ENCODE results near the gene TMEM134. TPM values are rescaled to one million over a fixed set of nuclear protein-coding genes. Genes with fewer than 3 reads are reported as not detected.

Gene TMEM134
- total and polyA plus RNA-seq, 9 of the 15 experiments (the other 6 are each of a cell fraction or from before 2014, with no cell fraction given): 0.63 to 48.4 (median 10.7) TPM

DNA sequence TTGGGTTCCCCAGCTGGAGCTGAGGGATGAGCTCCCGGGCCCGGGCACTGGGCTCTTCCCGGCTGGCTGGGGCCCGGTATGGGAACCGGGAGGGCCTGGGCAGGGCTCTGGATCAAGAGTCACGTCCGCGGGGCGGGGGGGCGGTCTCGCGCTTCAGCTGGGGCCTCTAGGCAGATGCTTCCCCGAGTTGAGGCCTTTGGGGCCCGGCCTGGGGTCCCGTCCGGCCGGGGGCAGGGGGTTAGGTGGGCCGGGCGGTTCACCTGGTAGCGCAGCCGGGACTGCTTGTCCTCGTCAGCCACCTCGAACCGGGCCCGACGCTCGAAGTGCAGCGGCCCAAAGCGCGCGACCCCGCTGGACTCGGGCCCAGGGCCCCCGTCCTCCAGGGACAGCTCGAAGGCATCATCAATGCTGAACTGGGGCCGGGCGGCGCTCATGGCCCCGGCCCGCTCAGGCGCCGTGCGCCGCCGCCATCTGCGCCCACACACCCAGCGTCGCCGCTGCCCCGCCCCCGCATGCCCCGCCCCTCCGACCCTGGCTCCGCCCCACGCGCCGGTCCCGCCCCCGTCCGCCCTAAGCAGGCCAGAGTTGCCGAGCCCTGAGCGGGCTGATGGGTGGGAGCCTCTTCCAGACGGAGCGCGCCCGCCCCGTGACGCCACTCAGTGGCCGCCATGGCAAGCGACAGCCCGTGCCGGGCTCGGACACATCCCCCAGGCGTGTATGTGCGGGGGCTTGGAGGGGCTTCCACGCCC lies at the start of gene TMEM134 (continued):
- TF ChIP-seq GATAD2B (IDR thresholded peaks at IDR 0.05; ENCODE audit: borderline replicate concordance) (no peak; the same call in 1 of the 2 replicates), BHLHE40 (IDR thresholded peaks at IDR 0.05; ENCODE audit: low read length) (peak; percentile 87), SP2 (IDR thresholded peaks at IDR 0.05; ENCODE audit: extremely low read depth, low read depth, low read length, poor library complexity, severe bottlenecking) (no peak), SRSF9 (IDR thresholded peaks at IDR 0.05; ENCODE audit: borderline replicate concordance, low read depth, low read length) (no peak), SPI1 (IDR thresholded peaks at IDR 0.05; ENCODE audit: borderline replicate concordance, low read depth, low read length) (no peak), SAFB (IDR thresholded peaks at IDR 0.05; ENCODE audit: borderline replicate concordance, low read depth, low read length) (no peak), ZNF780A (CRISPR knock-in tag; IDR thresholded peaks at IDR 0.05) (0 out of 2 replicates have a peak, but pooled peaks have one; percentile 17), MYBL2 (IDR thresholded peaks at IDR 0.05; ENCODE audit: low read depth) (no peak), MYBL2 (CRISPR knock-in tag; IDR thresholded peaks at IDR 0.05; ENCODE audit: borderline replicate concordance) (no peak), ZBED1 (IDR thresholded peaks at IDR 0.05) (0 out of 2 replicates have a peak, but pooled peaks have one; percentile 37), L3MBTL2 (IDR thresholded peaks at IDR 0.05) (peak; percentile 51; the same call in 1 of the 2 replicates), ZNF668 (CRISPR knock-in tag; IDR thresholded peaks at IDR 0.05) (no peak), ARID4B (CRISPR knock-in tag; IDR thresholded peaks at IDR 0.05) (peak; percentile 90), HES1 (IDR thresholded peaks at IDR 0.05; ENCODE audit: low read depth) (no peak), SMAD4 (CRISPR knock-in tag; conservative IDR thresholded peaks at IDR 0.05) (peak; percentile 82), RUNX1 (IDR thresholded peaks at IDR 0.05; ENCODE audit: low read depth) (no peak), RHOXF2B (CRISPR knock-in tag; conservative IDR thresholded peaks at IDR 0.05) (no peak), TAF7 (tag; IDR thresholded peaks at IDR 0.05) (0 out of 2 replicates have a peak, but pooled peaks have one; percentile 59), TEAD4 (IDR thresholded peaks at IDR 0.05; ENCODE audit: low read length) (0 out of 2 replicates have a peak, but pooled peaks have one; percentile 7), TEAD4 (CRISPR knock-in tag; IDR thresholded peaks at IDR 0.05; ENCODE audit: borderline replicate concordance) (no peak), ARID2 (IDR thresholded peaks at IDR 0.05) (no peak), MECOM (CRISPR knock-in tag; IDR thresholded peaks at IDR 0.05) (no peak), ETV1 (tag; conservative IDR thresholded peaks at IDR 0.05; ENCODE audit: low read depth) (no peak), LARP7 (IDR thresholded peaks at IDR 0.05) (no peak), ZNF384 (IDR thresholded peaks at IDR 0.05; ENCODE audit: low read depth, low read length) (peak; percentile 27; the same call in 1 of the 2 replicates), ZFPM2 (CRISPR knock-in tag; IDR thresholded peaks at IDR 0.05) (no peak), GABPB1 (CRISPR knock-in tag; IDR thresholded peaks at IDR 0.05) (peak; percentile 78)

All from K562 (cell line).